ENCODE data around the gene PLEKHG2.

The PLEKHG2 gene

DNA sequence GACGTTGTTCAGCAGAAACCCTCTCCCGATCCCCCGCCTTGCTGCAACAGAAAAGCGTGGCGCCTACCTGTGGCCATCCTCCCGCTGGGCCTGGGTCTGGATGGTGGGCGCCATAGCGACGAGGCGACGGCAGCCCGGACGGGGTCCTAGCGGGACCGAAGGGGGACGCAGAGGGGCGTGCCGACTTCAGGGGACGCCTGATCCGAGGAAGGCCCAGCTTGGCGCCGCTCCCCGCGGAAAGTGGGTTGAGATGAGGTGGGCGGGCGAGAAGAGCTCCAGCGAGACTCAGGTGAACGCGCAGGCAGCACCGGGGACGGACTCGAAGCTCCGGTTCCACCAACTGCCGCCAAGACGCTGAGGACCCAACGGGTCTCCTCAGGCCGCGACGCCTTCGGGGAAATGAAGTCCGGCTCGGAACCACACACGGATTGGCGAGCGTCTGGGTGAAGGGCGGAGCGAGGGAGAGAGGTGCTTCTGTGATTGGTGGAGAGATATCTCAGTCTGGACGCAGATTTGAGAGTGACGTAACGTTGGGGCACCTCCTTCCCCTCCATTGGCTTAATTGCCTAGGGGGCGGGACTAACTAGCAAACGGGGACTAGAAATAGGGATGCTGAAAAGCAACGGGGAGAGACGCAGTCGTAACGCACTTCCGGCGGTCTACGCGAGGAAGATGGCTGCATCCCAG lies 21.6 kb upstream of the PLEKHG2 start, which contains the start of the genes MED29 and PAF1:
TSS of gene MED29 (plus strand) at position 628 of the 687 bp plus-strand sequence. CDS start at position 673, 45 bp downstream.
TSS of gene PAF1 (minus strand) at position 356 of the 687 bp plus-strand sequence. CDS start at position 114, 242 bp downstream.
- in situ Hi-C loops (cut with HindIII; ENCODE audit: low pct_unique_long_range_greater_than_20kb, low sequenced_read_pairs) = no loop called here
- TF ChIP-seq JUND (IDR thresholded peaks at IDR 0.05; ENCODE audit: low read depth) = no peak

DNA sequence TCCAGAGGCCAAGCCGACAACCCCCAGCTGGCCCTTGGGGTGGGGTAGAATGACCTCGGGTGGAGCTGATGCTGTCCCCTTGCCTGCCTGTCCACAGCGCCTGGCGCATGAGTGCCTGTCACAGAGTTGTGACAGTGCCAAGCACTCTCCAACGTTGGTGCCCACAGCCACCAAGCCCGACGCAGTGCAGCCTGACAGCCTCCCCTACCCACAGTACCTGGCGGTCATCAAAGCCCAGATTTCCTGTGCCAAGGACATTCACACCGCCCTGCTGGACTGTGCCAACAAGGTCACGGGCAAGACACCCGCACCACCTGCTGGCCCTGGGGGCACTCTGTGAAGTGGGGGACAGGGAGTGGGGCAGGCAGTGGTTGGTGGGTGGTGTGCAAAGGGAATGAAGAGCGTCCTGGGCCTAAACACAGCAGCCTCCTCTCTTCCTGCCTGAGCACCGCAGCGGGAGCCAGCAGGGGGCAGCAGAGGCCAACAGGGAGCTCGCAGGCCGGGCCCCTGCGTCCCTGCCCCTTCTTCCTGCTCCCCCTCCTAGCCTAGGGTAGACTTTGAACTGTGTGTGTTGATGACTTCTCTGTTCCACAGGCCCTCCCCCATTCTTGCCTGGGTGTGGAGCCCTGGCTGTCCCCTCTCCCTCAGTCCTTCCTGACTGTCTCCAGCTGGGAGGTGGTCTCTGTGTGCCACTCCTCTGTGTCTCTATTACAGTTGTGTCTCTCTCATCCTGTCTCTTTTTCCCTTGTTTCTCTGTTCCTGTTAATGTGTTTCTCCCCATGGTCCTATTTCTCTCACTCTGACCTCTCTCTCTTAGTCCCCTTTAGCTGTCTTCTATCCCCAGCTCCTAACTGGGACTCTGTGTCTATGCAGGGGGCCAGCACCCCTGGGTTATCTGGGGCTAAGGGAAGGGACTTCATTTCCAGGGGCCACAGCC lies 14.8 kb upstream of the PLEKHG2 start:
- in situ Hi-C loops (cut with HindIII; ENCODE audit: low pct_unique_long_range_greater_than_20kb, low sequenced_read_pairs) = no loop called here
- peak; percentile 58 to 78 for DNase-seq (ENCODE audit: low read depth in 1 of 2, low spot score in 1 of 2)
- no peak for TF ChIP-seq JUND (IDR thresholded peaks at IDR 0.05; ENCODE audit: low read depth)

More for the DNA sequence above, 21.6 kb upstream of the PLEKHG2 start, which contains the start of the genes MED29 and PAF1:
- peak; percentile 93 to 99 for DNase-seq (ENCODE audit: low read depth in 1 of 2, low spot score in 1 of 2)

DNA sequence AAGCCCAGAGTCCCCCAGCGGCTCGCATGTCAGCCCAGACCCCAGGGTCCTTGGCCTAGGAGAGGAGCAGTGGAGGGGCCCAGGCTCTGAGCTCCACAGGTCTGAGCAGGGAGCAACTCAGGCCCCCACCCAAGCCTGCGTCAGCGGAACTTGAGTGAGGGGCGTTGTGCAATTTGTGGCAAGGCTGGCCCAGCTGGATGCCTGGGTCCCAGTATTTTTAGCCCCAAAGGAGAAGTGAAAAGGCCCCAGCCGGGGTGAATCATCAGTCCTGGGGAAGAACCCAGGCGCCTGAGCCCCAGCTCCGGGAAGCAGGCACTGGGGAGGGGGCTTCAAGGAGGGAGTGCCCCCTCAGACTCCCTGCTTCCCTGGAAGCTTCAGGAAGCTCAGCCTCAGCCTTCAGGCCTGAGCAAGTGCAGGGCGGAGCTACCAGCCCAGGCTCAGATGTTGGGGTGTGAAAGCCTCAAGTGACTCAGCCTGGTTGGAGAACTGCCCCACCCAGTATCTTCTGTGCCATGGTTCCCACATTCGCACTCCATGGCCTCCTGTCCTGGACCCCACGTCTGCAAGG lies 14.1 kb upstream of the PLEKHG2 start:
- in situ Hi-C loops (cut with HindIII; ENCODE audit: low pct_unique_long_range_greater_than_20kb, low sequenced_read_pairs) = no loop called here
- no peak for DNase-seq (ENCODE audit: low read depth in 1 of 2, low spot score in 1 of 2)
- no peak for TF ChIP-seq JUND (IDR thresholded peaks at IDR 0.05; ENCODE audit: low read depth)

DNA sequence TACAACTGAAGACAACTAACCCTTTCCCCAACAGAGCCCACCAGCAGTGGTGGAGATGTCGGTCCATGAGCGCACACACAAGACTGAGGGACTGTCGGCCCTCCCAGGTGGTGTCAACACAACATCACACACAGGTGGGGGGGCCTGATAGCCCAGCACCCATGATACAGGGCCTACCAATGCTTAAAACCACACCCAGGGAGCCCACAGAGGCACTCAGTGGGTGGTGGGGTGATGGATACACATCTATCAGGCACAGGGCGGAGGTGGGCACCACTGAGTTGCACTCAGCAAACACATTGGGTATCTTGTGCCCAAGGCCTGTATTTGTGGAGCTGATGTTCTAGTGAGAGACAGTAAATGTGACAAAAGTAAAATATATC lies 12.8 kb upstream of the PLEKHG2 start:
- in situ Hi-C loops (cut with HindIII; ENCODE audit: low pct_unique_long_range_greater_than_20kb, low sequenced_read_pairs) = no loop called here
- DNase-seq (ENCODE audit: low read depth in 1 of 2, low spot score in 1 of 2) = no peak
- TF ChIP-seq JUND (IDR thresholded peaks at IDR 0.05; ENCODE audit: low read depth) = no peak

DNA sequence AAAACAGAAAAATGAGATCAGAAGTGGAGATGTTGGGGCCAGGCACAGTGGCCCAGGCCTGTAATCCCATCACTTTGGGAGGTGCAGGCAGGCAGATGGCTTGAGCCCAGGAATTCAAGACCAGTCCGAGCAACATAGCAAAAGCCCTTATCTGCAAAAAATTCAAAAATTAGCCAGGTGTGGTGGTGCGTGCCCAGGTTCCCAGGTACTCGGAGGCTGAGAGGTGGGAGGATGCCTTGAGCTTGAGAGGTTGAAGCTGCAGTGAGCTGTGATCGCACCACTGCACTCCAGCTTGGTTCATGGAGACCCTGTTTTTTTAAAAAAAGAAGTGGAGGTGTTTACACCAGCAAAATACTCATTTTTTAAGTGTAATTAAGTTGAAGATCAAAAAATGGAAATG lies 12.4 kb upstream of the PLEKHG2 start:
- no peak for TF ChIP-seq JUND (IDR thresholded peaks at IDR 0.05; ENCODE audit: low read depth)
- in situ Hi-C loops (cut with HindIII; ENCODE audit: low pct_unique_long_range_greater_than_20kb, low sequenced_read_pairs) = no loop called here
- no peak for DNase-seq (ENCODE audit: low read depth in 1 of 2, low spot score in 1 of 2)

DNA sequence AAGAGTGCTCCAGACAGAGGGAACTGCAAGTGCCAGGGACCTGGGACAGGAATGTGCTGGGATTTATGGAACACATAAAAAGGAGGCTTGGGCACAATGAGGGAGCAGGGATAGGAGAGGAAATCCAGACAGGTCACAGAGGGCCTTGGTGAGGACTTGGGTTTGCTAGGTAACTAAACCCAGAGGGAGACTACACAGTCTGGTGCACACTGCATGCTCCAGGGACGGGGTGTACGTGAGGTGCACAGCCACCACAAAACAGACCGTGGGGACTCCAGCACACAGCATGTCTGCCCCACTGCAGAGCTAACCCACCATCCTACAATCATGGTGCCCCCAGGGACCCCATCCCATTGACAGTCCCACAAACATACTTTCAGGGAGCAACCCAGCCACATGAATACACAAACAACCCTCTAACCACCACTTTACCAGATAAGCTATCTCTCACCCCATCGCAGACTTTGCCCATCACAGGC lies 11.4 kb upstream of the PLEKHG2 start:
- no peak for DNase-seq (ENCODE audit: low read depth in 1 of 2, low spot score in 1 of 2)
- no peak for TF ChIP-seq JUND (IDR thresholded peaks at IDR 0.05; ENCODE audit: low read depth)
- in situ Hi-C loops (cut with HindIII; ENCODE audit: low pct_unique_long_range_greater_than_20kb, low sequenced_read_pairs) = no loop called here

DNA sequence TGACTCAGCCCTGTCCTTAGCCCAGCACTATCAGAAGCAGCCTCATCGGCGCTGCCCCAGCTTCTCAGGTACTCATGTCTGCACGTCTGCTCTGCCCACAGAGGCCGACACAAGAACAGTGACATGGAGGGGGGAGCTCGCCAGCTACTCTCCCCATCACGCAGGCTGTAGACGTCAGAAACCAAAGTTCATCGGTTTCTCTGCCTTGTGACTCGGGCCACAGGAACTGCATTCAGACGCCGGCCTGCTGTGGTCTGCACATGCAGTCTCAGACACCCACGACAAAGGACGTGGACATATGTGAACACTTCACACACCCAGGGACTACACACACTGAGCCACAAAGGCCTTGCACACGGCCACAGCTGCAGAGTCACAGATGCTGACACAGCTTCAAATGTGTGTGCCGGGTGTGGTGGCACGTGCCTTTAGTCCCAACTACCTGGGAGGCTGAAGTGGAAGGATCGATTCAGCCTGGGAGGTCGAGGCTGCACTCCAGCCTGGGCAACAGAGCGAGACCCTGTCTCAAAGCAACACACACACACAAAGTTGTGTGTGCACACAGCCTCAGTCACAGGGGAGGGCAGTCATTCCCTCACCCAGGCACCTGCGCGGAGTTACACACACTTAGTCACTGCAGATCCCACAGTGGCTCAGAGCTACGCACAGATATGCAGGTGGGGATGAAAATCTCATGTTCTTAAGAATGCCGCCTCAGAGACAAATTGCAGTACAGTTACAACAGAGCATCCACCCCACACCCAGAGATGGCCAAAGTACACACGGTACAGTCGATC lies 10.7 kb upstream of the PLEKHG2 start:
- in situ Hi-C loops (cut with HindIII; ENCODE audit: low pct_unique_long_range_greater_than_20kb, low sequenced_read_pairs) = no loop called here
- TF ChIP-seq JUND (IDR thresholded peaks at IDR 0.05; ENCODE audit: low read depth) = no peak
- DNase-seq (ENCODE audit: low read depth in 1 of 2, low spot score in 1 of 2) = no peak

DNA sequence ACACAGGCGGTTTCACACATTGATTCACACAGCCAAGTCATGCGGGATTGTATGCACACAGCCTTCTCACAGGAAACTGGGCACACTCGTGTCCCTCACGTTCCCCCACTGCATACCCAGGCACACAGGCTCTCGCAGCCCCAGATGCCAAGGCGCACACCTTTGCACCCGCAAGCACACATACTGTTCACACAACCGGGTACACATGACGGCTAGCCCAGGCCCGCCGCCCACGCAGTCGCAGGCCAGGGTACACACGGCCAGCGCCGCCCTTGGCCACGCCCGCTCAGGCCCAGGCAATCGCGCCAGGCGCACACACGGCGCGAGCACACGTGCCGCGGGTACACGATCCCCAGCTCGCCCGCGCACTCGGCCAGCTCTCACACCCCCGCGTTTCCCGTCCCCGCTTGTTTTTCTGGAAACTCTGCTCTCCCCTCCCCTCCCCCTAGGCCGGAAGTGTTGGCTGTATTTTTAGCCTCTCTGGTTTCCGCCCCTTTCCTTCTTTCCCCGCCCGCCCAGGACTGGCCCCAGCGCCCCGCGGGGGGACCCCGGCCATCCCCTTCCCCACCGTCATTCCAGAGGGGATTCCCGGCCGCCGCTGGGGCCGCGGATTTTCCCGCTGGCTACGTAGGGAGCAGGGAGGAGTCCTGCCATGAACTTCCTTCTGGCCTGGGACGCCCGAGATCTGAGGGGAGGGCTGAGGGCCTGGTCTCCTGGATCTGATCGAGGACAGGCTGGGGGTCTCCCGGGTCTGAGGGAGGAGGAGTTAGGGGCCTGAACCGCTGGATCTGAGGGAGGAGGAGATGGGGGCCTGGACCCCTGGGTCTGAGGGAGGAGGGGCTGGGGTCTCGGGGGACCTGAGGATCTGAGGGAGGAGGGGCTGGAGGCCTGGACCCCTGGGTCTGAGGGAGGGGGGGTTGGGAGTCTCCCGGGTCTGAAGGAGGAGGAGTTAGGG lies 9.8 kb upstream of the PLEKHG2 start:
- no peak for TF ChIP-seq JUND (IDR thresholded peaks at IDR 0.05; ENCODE audit: low read depth)
- peak in 1 of 2 experiments; percentile 94 for DNase-seq (ENCODE audit: low read depth in 1 of 2, low spot score in 1 of 2)
- in situ Hi-C loops (cut with HindIII; ENCODE audit: low pct_unique_long_range_greater_than_20kb, low sequenced_read_pairs) = no loop called here

DNA sequence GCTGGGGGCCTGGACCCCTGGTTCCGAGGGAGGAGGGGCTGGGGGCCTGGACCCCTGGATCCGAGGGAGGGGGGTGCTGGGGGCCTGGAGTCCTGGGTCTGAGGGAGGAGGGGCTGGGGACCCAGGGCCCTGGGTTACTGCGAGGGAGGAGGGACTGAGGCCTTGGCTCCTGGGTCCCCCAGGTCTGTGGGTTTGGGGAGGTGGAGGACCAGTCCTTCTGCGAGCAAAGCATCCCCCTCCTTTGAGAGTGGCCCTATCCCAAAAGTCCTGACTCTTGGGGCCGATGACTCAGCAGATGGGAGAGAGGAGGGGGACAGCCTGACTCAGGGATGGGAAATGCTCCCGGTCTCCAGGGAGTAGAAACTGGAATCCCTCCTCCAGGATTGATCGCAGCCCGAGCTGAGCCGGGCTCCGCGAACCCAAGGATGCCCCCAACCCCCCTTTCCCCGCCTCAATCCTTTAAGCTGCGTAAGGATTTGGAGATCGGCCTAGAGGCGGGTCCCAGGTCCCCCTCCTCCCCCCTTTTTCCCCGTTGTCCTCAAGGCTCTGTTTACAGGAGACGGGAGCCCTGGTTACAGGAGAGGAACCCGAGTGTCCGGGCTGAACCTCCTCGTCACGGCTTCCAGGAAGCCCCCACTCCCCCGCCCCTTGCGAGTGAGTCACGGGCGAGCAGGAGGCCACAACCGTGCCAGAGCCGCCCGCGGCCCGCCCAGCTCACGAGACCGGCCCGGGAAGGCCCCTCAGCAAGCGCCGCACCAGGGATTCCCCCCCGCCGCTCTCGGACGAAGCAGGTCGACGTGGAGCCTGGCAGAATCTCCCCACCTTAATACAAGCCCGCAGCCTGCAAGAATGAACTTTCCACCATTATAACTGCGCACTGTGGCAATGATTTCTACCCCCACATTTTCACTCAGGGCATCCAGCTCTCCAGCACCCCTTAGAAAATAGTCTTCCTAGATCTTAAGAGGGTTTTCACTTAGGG lies 8.8 kb upstream of the PLEKHG2 start:
- peak; percentile 59 for TF ChIP-seq JUND (IDR thresholded peaks at IDR 0.05; ENCODE audit: low read depth)
- in situ Hi-C loops (cut with HindIII; ENCODE audit: low pct_unique_long_range_greater_than_20kb, low sequenced_read_pairs) = no loop called here
- peak; percentile 48 to 96 for DNase-seq (ENCODE audit: low read depth in 1 of 2, low spot score in 1 of 2)

Data from T47D (cell line).